Keratinocyte (primary cell): ENCODE measurements around the gene CYP2E1.
"Not testable (repeated sequence)": the region's sequence is repeated elsewhere in the genome, so short reads cannot be mapped to it uniquely, and the experiment has no call there.

ENCODE experiments used
- CTCF ChIP-seq, 3 experiments: IDR thresholded peaks in 1 of 3; conservative IDR thresholded peaks in 1 of 3; optimal IDR thresholded peaks in 1 of 3; 2 replicates in 2 of 3; 3 replicates in 1 of 3; pipeline versions ENCODE3 to v1.5.1; 2011; ENCODE audit warnings: low read length in 3 of 3, mild to moderate bottlenecking in 3 of 3, moderate library complexity in 2 of 3, control low read depth in 1 of 3, inconsistent platforms in 1 of 3; ENCODE audit not compliant: insufficient read depth in 2 of 3; ENCODE audit errors: extremely low read depth in 1 of 3
- EZH2 ChIP-seq: IDR thresholded peaks from one replicate; pipeline ENCODE4 v1.6.1; 2012; ENCODE audit warnings: inconsistent platforms, mild to moderate bottlenecking, low read length, moderate library complexity

GRCh38 chr10:133500897-133501296, 26.3 kb upstream of the CYP2E1 start:
- not testable (repeated sequence) for TF ChIP-seq CTCF (optimal IDR thresholded peaks at IDR 0.05 in 1 of 3, IDR thresholded peaks at IDR 0.05 in 1 of 3, conservative IDR thresholded peaks at IDR 0.05 in 1 of 3; ENCODE audit: extremely low read depth in 1 of 3, insufficient read depth in 2 of 3, low read length in 3 of 3); EZH2
